ENCODE measurements around the gene OLFML1.
"Not testable (repeated sequence)": the region's sequence is repeated elsewhere in the genome, so short reads cannot be mapped to it uniquely, and the experiment has no call there.

The OLFML1 gene

GRCh38 chr11:7513234-7514098, 28.2 kb downstream of the OLFML1 start, which contains the start of gene PPFIBP2:
TSS of gene PPFIBP2 (plus strand) at chr11:7513999. CDS start at chr11:7549476, 35,477 bp downstream.
- no peak for DNase-seq

GRCh38 chr11:7514099-7514591, 28.8 kb downstream of the OLFML1 start:
- DNase-seq, result no peak

GRCh38 chr11:7515447-7515886, 30.2 kb downstream of the OLFML1 start:
- DNase-seq, result no peak

- no peak for DNase-seq
Observed at GRCh38 chr11:7516475-7516874, 31.2 kb downstream of the OLFML1 start.

- DNase-seq, result not testable (repeated sequence)
Observed at GRCh38 chr11:7517743-7518142, 32.4 kb downstream of the OLFML1 start.

- DNase-seq, result no peak
Observed at GRCh38 chr11:7518811-7519562, 33.7 kb downstream of the OLFML1 start.

- no peak for DNase-seq
Observed at GRCh38 chr11:7520011-7520942, 35.0 kb downstream of the OLFML1 start.

- no peak for DNase-seq
Observed at GRCh38 chr11:7520981-7521487, 35.7 kb downstream of the OLFML1 start.

GRCh38 chr11:7522121-7522520, 36.8 kb downstream of the OLFML1 start:
- DNase-seq, result no peak

- no peak for DNase-seq
Observed at GRCh38 chr11:7522546-7522945, 37.2 kb downstream of the OLFML1 start.

GRCh38 chr11:7523416-7524210, 38.3 kb downstream of the OLFML1 start:
- no peak for DNase-seq

- no peak for DNase-seq
Observed at GRCh38 chr11:7524462-7525235, 39.3 kb downstream of the OLFML1 start.

- DNase-seq, result no peak
Observed at GRCh38 chr11:7525424-7525823, 40.1 kb downstream of the OLFML1 start.

GRCh38 chr11:7527029-7527428, 41.7 kb downstream of the OLFML1 start:
- DNase-seq, result no peak

- DNase-seq, result no peak
Observed at GRCh38 chr11:7528514-7529049, 43.3 kb downstream of the OLFML1 start.

- DNase-seq, result no peak
Observed at GRCh38 chr11:7530013-7530640, 44.8 kb downstream of the OLFML1 start.

GRCh38 chr11:7531011-7531410, 45.7 kb downstream of the OLFML1 start:
- no peak for DNase-seq

- no peak for DNase-seq
Observed at GRCh38 chr11:7532405-7533145, 47.3 kb downstream of the OLFML1 start.

All from GF-D8 (cell line).